Heart right ventricle (tissue), 16 donors: ENCODE measurements around the gene DNAJC5G. TPM values are rescaled to one million over a fixed set of nuclear protein-coding genes. Genes with fewer than 3 reads are reported as not detected.

Source experiments
- ATAC-seq, 8 donors: fragments of 200-7000 bp; cut with Tn5 transposase; one replicate each; pipeline ENCODE4 v1.9.1; 2020; ENCODE audit warnings: mild to moderate bottlenecking in 8 of 8, moderate library complexity in 8 of 8, moderate number of reproducible peaks in 1 of 8
- DNase-seq, 2 donors: peaks; one replicate each; pipeline ENCODE4 v3.0.0-alpha.2; 2020
- H3K27ac ChIP-seq, 10 donors: fragments of 200-600 bp; sonication (generic) in 2 of 10; one replicate each; pipeline versions ENCODE4 v1.5.0 to v1.8.0; 2020 to 2022; ENCODE audit warnings: mild to moderate bottlenecking in 3 of 10
- H3K27me3 ChIP-seq, 7 donors: fragments of 200-600 bp; one replicate each; pipeline ENCODE4 v1.8.0; 2021 to 2022; ENCODE audit warnings: mild to moderate bottlenecking in 2 of 7
- H3K36me3 ChIP-seq, 9 donors: fragments of 200-600 bp; sonication (generic) in 1 of 9; one replicate each; pipeline versions ENCODE4 v1.5.0 to v1.8.0; 2020 to 2022; ENCODE audit warnings: mild to moderate bottlenecking in 2 of 9
- H3K4me1 ChIP-seq, 9 donors: fragments of 200-600 bp; sonication (generic) in 1 of 9; one replicate each; pipeline versions ENCODE4 v1.5.0 to v1.8.0; 2020 to 2022; ENCODE audit warnings: mild to moderate bottlenecking in 4 of 9
- H3K4me3 ChIP-seq, 10 donors: fragments of 200-600 bp; sonication (generic) in 2 of 10; one replicate each; pipeline versions ENCODE4 v1.5.0 to v1.8.0; 2020 to 2022; ENCODE audit warnings: mild to moderate bottlenecking in 7 of 10, moderate library complexity in 2 of 10
- H3K9me3 ChIP-seq, 11 donors: fragments of 200-600 bp in 10 of 11; sonication (generic) in 2 of 11; one replicate each; pipeline versions ENCODE4 v1.5.0 to v1.8.0; 2013 to 2022; ENCODE audit warnings: mild to moderate bottlenecking in 2 of 11, control low read depth in 1 of 11, moderate library complexity in 1 of 11
- WGBS, 2 donors: extraction: QIAGEN DNeasy Blood & Tissue Kit; methylation state at CpG; one replicate each; pipeline ENCODE4 v1.1.7; 2013; ENCODE audit warnings: inconsistent platforms in 1 of 2; 5-methylcytosine and 5-hydroxymethylcytosine counted together
- intact Hi-C, 10 donors: fragments of 100-400 bp; cut with DNase I; formaldehyde crosslinking; loops; one replicate each; pipeline versions ENCODE4 v1.11.1 to v1.14.2; 2022
- long read RNA-seq, 3 donors: library from polyadenylated mRNA; unstranded; transcript quantifications; one replicate each; pipeline ENCODE4 v2.0.0, GENCODE V29; 2020 to 2021
- polyA plus RNA-seq, 2 donors: library from polyadenylated mRNA; stranded (reverse); fragments of 200-250 nt; gene quantifications; one replicate each; pipeline ENCODE4 v1.2.3, GENCODE V29; 2013
- total RNA-seq, 10 donors: library from RNA; stranded (reverse); fragmentation: NEBNext Ultra II Directional in 3 of 10; extraction: Animal tissue kit (Norgen Biotek cat#: 25700) in 3 of 10; gene quantifications; one replicate each; pipeline versions ENCODE4 v1.2.1 to v1.2.4, GENCODE V29; 2021 to 2023
- TF ChIP-seq, protein P1 (sequence below), 9 donors: fragments of 200-600 bp; sonication (generic) in 2 of 9; IDR thresholded peaks; one replicate each; pipeline versions ENCODE4 v1.5.0 to v1.8.0; 2021 to 2022; ENCODE audit warnings: antibody characterized with exemption in 9 of 9, mild to moderate bottlenecking in 5 of 9, moderate library complexity in 1 of 9
- donor health status: Arrhythmogenic right ventricular cardiomyopathy.
- donor health status: ischemic (EF 13 %, LVEDD 7.1; RV severe dilation, severe dysfunction).
- donor health status: healthy with polysubstance abuse.
- donor health status: DM: no; HTN: yes; CAD: no.
- donor health status: DM: no; HTN: no; CAD: no.
- donor health status: ischemic (EF 25% LVEDD 6.9; RV normal size, moderate dysfunction).
- donor health status: ischemic (EF 25% LVEDD 5.7; RV mildly dilated, moderate dysfunction).
- donor health status: healthy.
- donor health status: DM: yes; HTN: yes; CAD: no.
- donor health status: Ischemic cardiomyopathy.
- donor health status: ischemic (EF 35%, LVEDD 5.7; RV mildly dilated, moderate dysfunction).
- donor health status: nonischemic (EF 11% LVEDD 7.7; RV severe dilation, severe dysfunction).
- donor health status: DM: yes; HTN: yes; CAD: no.
- donor health status: PGD.
- donor health status: ischemic (EF 29% LVEDD 5.4; RV normal size, mild dysfunction).
- donor health status: nonischemic (EF 23%, LVEDD 6.1; RV moderate dilation, normal function).

The DNAJC5G gene
- total RNA-seq (1 to 10 TPM in 9 of 10 donors, under 1 TPM in 1; 0.94 to 6.0 (median 1.6) TPM), polyA plus RNA-seq (1 to 10 TPM in 1 of 2 donors, under 1 TPM in 1; 0.19 to 3.7 TPM)
- long read RNA-seq, donor 1, partial matches to known transcripts: 0 of 1 reads
- long read RNA-seq, donor 1, other reads (novel, unspliced or antisense): 1 of 1 reads
- long read RNA-seq, donor 2: 0 reads
- long read RNA-seq, donor 3: 0 reads

- H3K4me3 ChIP-seq: no peak within 1 kb of the TSS
- no peaks in the 10 kb centered on the region for H3K36me3 ChIP-seq
- peak within 1 kb of the TSS in 7 of 10 donors; percentile 61 to 87 (median 80) for H3K27ac ChIP-seq
- DNase-seq (no peak), ATAC-seq (no peak)
- H3K4me1 ChIP-seq: peaks cover 0 to 51% (median 14%) of the 10 kb centered on the region in 9 donors
- no peaks in the 10 kb centered on the region for H3K9me3 ChIP-seq
- TF ChIP-seq, protein P1, sequence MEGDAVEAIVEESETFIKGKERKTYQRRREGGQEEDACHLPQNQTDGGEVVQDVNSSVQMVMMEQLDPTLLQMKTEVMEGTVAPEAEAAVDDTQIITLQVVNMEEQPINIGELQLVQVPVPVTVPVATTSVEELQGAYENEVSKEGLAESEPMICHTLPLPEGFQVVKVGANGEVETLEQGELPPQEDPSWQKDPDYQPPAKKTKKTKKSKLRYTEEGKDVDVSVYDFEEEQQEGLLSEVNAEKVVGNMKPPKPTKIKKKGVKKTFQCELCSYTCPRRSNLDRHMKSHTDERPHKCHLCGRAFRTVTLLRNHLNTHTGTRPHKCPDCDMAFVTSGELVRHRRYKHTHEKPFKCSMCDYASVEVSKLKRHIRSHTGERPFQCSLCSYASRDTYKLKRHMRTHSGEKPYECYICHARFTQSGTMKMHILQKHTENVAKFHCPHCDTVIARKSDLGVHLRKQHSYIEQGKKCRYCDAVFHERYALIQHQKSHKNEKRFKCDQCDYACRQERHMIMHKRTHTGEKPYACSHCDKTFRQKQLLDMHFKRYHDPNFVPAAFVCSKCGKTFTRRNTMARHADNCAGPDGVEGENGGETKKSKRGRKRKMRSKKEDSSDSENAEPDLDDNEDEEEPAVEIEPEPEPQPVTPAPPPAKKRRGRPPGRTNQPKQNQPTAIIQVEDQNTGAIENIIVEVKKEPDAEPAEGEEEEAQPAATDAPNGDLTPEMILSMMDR (IDR thresholded peaks at IDR 0.05): no peak
- H3K27me3 ChIP-seq: peaks cover 0 to 14% (median 0%) of the 10 kb centered on the region in 7 donors
- intact Hi-C loops: no loop called here
- WGBS, 2 donors: 74 to 79% methylated on average over 39 of the region's 39 CpGs
These were observed at the start of gene DNAJC5G for GRCh38 chr2:27275211-27276150. Gene DNAJC5G, plus strand, starts transcription at chr2:27275433. Its CDS starts 1,296 bp downstream, at chr2:27276729.

DNA sequence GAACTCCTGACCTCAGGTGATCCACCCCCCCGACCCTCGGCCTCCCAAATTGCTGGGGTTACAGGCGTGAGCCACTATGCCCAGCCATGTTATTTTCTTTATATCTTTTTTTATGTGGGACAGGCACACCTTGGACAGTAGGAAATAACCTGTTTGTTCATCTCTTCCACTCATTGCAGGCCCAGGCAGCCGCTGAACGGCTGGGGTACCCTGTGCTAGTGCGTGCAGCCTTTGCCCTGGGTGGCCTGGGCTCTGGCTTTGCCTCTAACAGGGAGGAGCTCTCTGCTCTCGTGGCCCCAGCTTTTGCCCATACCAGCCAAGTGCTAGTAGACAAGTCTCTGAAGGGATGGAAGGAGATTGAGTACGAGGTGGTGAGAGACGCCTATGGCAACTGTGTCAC is 49.7 kb upstream of the DNAJC5G start:
- 90 to 91% methylated on average over 9 of the region's 9 CpGs for WGBS, 2 donors
- no peak overlapping the region for H3K4me3 ChIP-seq
- TF ChIP-seq, protein P1 (IDR thresholded peaks at IDR 0.05): no peak
- H3K27me3 ChIP-seq: no peaks in the 10 kb centered on the region
- H3K4me1 ChIP-seq: no peaks in the 10 kb centered on the region
- ATAC-seq: no peak
- no peak overlapping the region for H3K27ac ChIP-seq
- H3K36me3 ChIP-seq: peaks cover 0 to 100% (median 69%) of the 10 kb centered on the region in 9 donors
- intact Hi-C loops: no loop called here
- DNase-seq: no peak
- H3K9me3 ChIP-seq: no peaks in the 10 kb centered on the region

GRCh38 chr2:27227501-27227900 is 47.7 kb upstream of the DNAJC5G start:
- Histone ChIP-seq H3K4me1 (no peaks in the 10 kb centered on the region), H3K4me3 (no peak overlapping the region), H3K36me3 (peaks cover 0 to 100% (median 74%) of the 10 kb centered on the region in 9 donors), H3K27ac (no peak overlapping the region), H3K27me3 (no peaks in the 10 kb centered on the region), H3K9me3 (no peaks in the 10 kb centered on the region)
- intact Hi-C loops: no loop called here
- 90 to 92% methylated on average over 2 of the region's 2 CpGs for WGBS, 2 donors
- no peak for DNase-seq
- TF ChIP-seq, protein P1 (IDR thresholded peaks at IDR 0.05): no peak
- ATAC-seq: no peak

DNA sequence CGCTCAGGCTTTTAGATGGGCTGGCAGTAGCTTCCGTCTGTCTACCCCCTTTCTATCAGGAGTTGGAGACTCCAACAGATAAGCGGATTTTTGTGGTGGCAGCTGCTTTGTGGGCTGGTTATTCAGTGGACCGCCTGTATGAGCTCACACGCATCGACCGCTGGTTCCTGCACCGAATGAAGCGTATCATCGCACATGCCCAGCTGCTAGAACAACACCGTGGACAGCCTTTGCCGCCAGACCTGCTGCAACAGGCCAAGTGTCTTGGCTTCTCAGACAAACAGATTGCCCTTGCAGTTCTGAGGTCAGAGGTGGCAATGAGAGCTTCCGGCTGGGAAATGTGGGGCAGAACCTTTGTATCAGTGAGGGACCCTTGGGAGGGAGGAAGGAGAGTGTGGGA is 43.3 kb upstream of the DNAJC5G start:
- TF ChIP-seq, protein P1 (IDR thresholded peaks at IDR 0.05): no peak
- Histone ChIP-seq H3K4me3 (no peak overlapping the region), H3K9me3 (no peaks in the 10 kb centered on the region), H3K4me1 (no peaks in the 10 kb centered on the region), H3K27ac (no peak overlapping the region), H3K27me3 (no peaks in the 10 kb centered on the region), H3K36me3 (peaks cover 0 to 100% (median 79%) of the 10 kb centered on the region in 9 donors)
- ATAC-seq (no peak), DNase-seq (no peak)
- intact Hi-C loops: no loop called here
- 94% methylated on average over 13 of the region's 13 CpGs for WGBS, 2 donors
